ENCODE results near the gene ITGB1BP2. TPM values are rescaled to one million over a fixed set of nuclear protein-coding genes. Genes with fewer than 3 reads are reported as not detected.
"Not testable (repeated sequence)": the region's sequence is repeated elsewhere in the genome, so short reads cannot be mapped to it uniquely, and the experiment has no call there.

Gene ITGB1BP2
- 1 to 10 TPM; 4.9 to 5.6 TPM for total RNA-seq

GRCh38 chrX:71301195-71301924, at the start of gene ITGB1BP2:
Gene ITGB1BP2, plus strand, starts transcription at chrX:71301750. Its CDS starts 57 bp downstream, at chrX:71301807.
- H3K36me3 Mint-ChIP-seq, result peaks cover 40% of the 10 kb centered on the region
- peaks cover 17% of the 10 kb centered on the region for H3K4me1 Mint-ChIP-seq

GRCh38 chrX:71252221-71252620, 49.3 kb upstream of the ITGB1BP2 start:
- H3K4me1 Mint-ChIP-seq, result peaks cover 32% of the 10 kb centered on the region
- H3K4me3 Mint-ChIP-seq, result peak overlapping the region; percentile 88
- H3K27me3 Mint-ChIP-seq, result no peaks in the 10 kb centered on the region
- H3K27ac Mint-ChIP-seq, result no peak overlapping the region
- peaks cover 10% of the 10 kb centered on the region for H3K36me3 Mint-ChIP-seq
- no peak for DNase-seq
- H3K9me3 Mint-ChIP-seq, result no peaks in the 10 kb centered on the region

More at GRCh38 chrX:71301195-71301924, at the start of gene ITGB1BP2:
- no peaks in the 10 kb centered on the region for H3K27me3 Mint-ChIP-seq
- no peak for DNase-seq
- no peak within 1 kb of the TSS for H3K4me3 Mint-ChIP-seq
- peak within 1 kb of the TSS; percentile 56 for H3K27ac Mint-ChIP-seq
- no peaks in the 10 kb centered on the region for H3K9me3 Mint-ChIP-seq

- no peaks in the 10 kb centered on the region for H3K27me3 Mint-ChIP-seq
- H3K4me1 Mint-ChIP-seq, result peaks cover 32% of the 10 kb centered on the region
- peaks cover 10% of the 10 kb centered on the region for H3K36me3 Mint-ChIP-seq
- H3K4me3 Mint-ChIP-seq, result peak overlapping the region; percentile 88
- H3K9me3 Mint-ChIP-seq, result no peaks in the 10 kb centered on the region
- peak; percentile 49 for DNase-seq
- H3K27ac Mint-ChIP-seq, result peak overlapping the region; percentile 94
Measured at GRCh38 chrX:71253253-71254091, 48.1 kb upstream of the ITGB1BP2 start.

- Mint-ChIP-seq H3K9me3 (no peaks in the 10 kb centered on the region), H3K4me1 (peaks cover 32% of the 10 kb centered on the region), H3K36me3 (peaks cover 9% of the 10 kb centered on the region), H3K27ac (peak within 1 kb of the TSS; percentile 94), H3K27me3 (no peaks in the 10 kb centered on the region), H3K4me3 (peak within 1 kb of the TSS; percentile 88)
- DNase-seq, result peak; percentile 85
Measured at GRCh38 chrX:71254092-71254963, 47.2 kb upstream of the ITGB1BP2 start, which contains the start of gene ZMYM3. Gene ZMYM3, minus strand, starts transcription at chrX:71254140. Its CDS starts 885 bp downstream, at chrX:71253255.

GRCh38 chrX:71256051-71256450, 45.5 kb upstream of the ITGB1BP2 start:
- Mint-ChIP-seq H3K4me3 (peak overlapping the region; percentile 88), H3K27me3 (no peaks in the 10 kb centered on the region), H3K36me3 (peaks cover 3% of the 10 kb centered on the region), H3K9me3 (no peaks in the 10 kb centered on the region), H3K27ac (peak overlapping the region; percentile 94), H3K4me1 (peaks cover 29% of the 10 kb centered on the region)
- DNase-seq, result no peak

GRCh38 chrX:71256856-71257255, 44.7 kb upstream of the ITGB1BP2 start:
- no peaks in the 10 kb centered on the region for H3K36me3 Mint-ChIP-seq
- H3K27ac Mint-ChIP-seq, result no peak overlapping the region
- no peaks in the 10 kb centered on the region for H3K9me3 Mint-ChIP-seq
- no peak for DNase-seq
- H3K4me1 Mint-ChIP-seq, result peaks cover 21% of the 10 kb centered on the region
- no peak overlapping the region for H3K4me3 Mint-ChIP-seq
- H3K27me3 Mint-ChIP-seq, result no peaks in the 10 kb centered on the region

GRCh38 chrX:71268624-71269023, 32.9 kb upstream of the ITGB1BP2 start:
- not testable (repeated sequence) for DNase-seq, H3K9me3 Mint-ChIP-seq, H3K27me3 Mint-ChIP-seq, H3K4me1 Mint-ChIP-seq, H3K27ac Mint-ChIP-seq, H3K4me3 Mint-ChIP-seq, H3K36me3 Mint-ChIP-seq

- H3K4me1 Mint-ChIP-seq, result no peaks in the 10 kb centered on the region
- H3K9me3 Mint-ChIP-seq, result no peaks in the 10 kb centered on the region
- DNase-seq, result no peak
- H3K27ac Mint-ChIP-seq, result no peak overlapping the region
- H3K27me3 Mint-ChIP-seq, result no peaks in the 10 kb centered on the region
- H3K36me3 Mint-ChIP-seq, result peaks cover 2% of the 10 kb centered on the region
- H3K4me3 Mint-ChIP-seq, result no peak overlapping the region
Measured at GRCh38 chrX:71269801-71270395, 31.7 kb upstream of the ITGB1BP2 start.

- not testable (repeated sequence) for H3K27me3 Mint-ChIP-seq, H3K27ac Mint-ChIP-seq, DNase-seq, H3K9me3 Mint-ChIP-seq, H3K4me3 Mint-ChIP-seq, H3K36me3 Mint-ChIP-seq, H3K4me1 Mint-ChIP-seq
Measured at GRCh38 chrX:71272313-71272712, 29.2 kb upstream of the ITGB1BP2 start.

GRCh38 chrX:71281300-71281699, 20.2 kb upstream of the ITGB1BP2 start:
- H3K4me1 Mint-ChIP-seq, H3K4me3 Mint-ChIP-seq, H3K27me3 Mint-ChIP-seq, DNase-seq, H3K27ac Mint-ChIP-seq, H3K9me3 Mint-ChIP-seq: not testable (repeated sequence)
- peaks cover 22% of the 10 kb centered on the region for H3K36me3 Mint-ChIP-seq

- H3K4me1 Mint-ChIP-seq, result peaks cover 5% of the 10 kb centered on the region
- H3K36me3 Mint-ChIP-seq, result peaks cover 31% of the 10 kb centered on the region
- peak overlapping the region; percentile 100 for H3K27ac Mint-ChIP-seq
- H3K27me3 Mint-ChIP-seq, result peaks cover 5% of the 10 kb centered on the region
- peak overlapping the region; percentile 97 for H3K4me3 Mint-ChIP-seq
- DNase-seq, result peak; percentile 43
- H3K9me3 Mint-ChIP-seq, result no peaks in the 10 kb centered on the region
Measured at GRCh38 chrX:71282514-71283402, 18.8 kb upstream of the ITGB1BP2 start.

- Mint-ChIP-seq H3K9me3 (no peaks in the 10 kb centered on the region), H3K4me1 (peaks cover 6% of the 10 kb centered on the region), H3K4me3 (peak within 1 kb of the TSS; percentile 97), H3K36me3 (peaks cover 34% of the 10 kb centered on the region), H3K27me3 (peaks cover 5% of the 10 kb centered on the region), H3K27ac (peak within 1 kb of the TSS; percentile 100)
- peak; percentile 84 for DNase-seq
Measured at GRCh38 chrX:71283403-71284143, 18.0 kb upstream of the ITGB1BP2 start, which contains the start of gene NONO. Gene NONO, plus strand, starts transcription at chrX:71283635. Its CDS starts 7,003 bp downstream, at chrX:71290638.

- peaks cover 5% of the 10 kb centered on the region for H3K27me3 Mint-ChIP-seq
- no peak overlapping the region for H3K27ac Mint-ChIP-seq
- no peaks in the 10 kb centered on the region for H3K9me3 Mint-ChIP-seq
- DNase-seq, result no peak
- H3K4me3 Mint-ChIP-seq, result peak overlapping the region; percentile 97
- H3K36me3 Mint-ChIP-seq, result peaks cover 40% of the 10 kb centered on the region
- peaks cover 10% of the 10 kb centered on the region for H3K4me1 Mint-ChIP-seq
Measured at GRCh38 chrX:71285929-71286328, 15.6 kb upstream of the ITGB1BP2 start.
